ENCODE measurements around the gene NDUFS2.
"Not testable (repeated sequence)": the region's sequence is repeated elsewhere in the genome, so short reads cannot be mapped to it uniquely, and the experiment has no call there.

DNA sequence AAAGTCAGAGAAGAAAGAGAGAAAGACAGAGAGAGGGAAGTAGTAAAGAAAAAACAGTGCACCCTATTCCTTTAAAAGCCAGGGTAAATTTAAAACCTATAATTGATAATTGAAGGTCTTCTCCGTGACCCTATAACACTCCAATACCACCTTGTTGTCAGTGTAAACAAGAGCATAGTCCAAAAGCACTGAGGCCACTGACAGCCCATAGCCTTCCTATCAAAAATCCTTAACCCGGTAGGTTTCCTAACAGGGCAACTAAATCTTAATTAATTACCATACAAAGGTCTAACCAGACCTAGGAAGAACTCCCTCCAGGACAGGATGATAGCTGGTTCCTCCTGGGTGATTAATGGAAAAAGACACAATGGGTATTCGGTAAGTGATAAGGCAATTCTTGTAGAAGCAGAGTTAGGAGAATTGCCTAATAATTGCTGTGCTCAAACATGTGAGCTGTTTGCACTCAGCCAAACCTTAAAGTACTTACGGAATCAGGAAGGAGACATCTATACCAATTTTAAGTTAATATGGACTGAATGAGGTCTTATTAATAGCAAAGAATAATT, 53.9 kb downstream of the NDUFS2 start:
- not testable (repeated sequence) for TF ChIP-seq POLR2AphosphoS5 (IDR thresholded peaks at IDR 0.05; ENCODE audit: low read depth, low read length); CTCF (IDR thresholded peaks at IDR 0.05)
